Activated naive CD4-positive, alpha-beta T cell treated with anti-CD3 and anti-CD28 coated beads, Interleukin-2, amount 10 ng/mL, durations not matched to agents 7 days and 5 days (primary cell): ENCODE measurements around the gene UBA52.

Experiments
- CTCF ChIA-PET: fragments of 350-600 bp; sonication (Branson Sonifier 250); formaldehyde crosslinking; loops from one replicate; lab custom pipeline; 2021; ENCODE audit warnings: antibody characterized with exemption; lab: Charles Lee
- DNase-seq: peaks from one replicate; pipeline ENCODE4 v3.0.0-alpha.2; 2020
- H3K27ac Mint-ChIP-seq: one replicate; pipeline ENCODE4 v1.8.0; 2021; ENCODE audit warnings: mild to moderate bottlenecking, moderate library complexity, mixed read lengths
- H3K27me3 Mint-ChIP-seq: one replicate; pipeline ENCODE4 v1.8.0; 2021; ENCODE audit warnings: mild to moderate bottlenecking, mixed read lengths
- H3K36me3 Mint-ChIP-seq: one replicate; pipeline ENCODE4 v1.8.0; 2021; ENCODE audit warnings: mixed read lengths
- H3K4me1 Mint-ChIP-seq: one replicate; pipeline ENCODE4 v1.8.0; 2021; ENCODE audit warnings: mixed read lengths
- H3K4me3 Mint-ChIP-seq: one replicate; pipeline ENCODE4 v1.8.0; 2021; ENCODE audit warnings: mild to moderate bottlenecking, moderate library complexity, mixed read lengths
- H3K9me3 Mint-ChIP-seq: one replicate; pipeline ENCODE4 v1.8.0; 2021; ENCODE audit warnings: mixed read lengths

UBA52 gene

DNA sequence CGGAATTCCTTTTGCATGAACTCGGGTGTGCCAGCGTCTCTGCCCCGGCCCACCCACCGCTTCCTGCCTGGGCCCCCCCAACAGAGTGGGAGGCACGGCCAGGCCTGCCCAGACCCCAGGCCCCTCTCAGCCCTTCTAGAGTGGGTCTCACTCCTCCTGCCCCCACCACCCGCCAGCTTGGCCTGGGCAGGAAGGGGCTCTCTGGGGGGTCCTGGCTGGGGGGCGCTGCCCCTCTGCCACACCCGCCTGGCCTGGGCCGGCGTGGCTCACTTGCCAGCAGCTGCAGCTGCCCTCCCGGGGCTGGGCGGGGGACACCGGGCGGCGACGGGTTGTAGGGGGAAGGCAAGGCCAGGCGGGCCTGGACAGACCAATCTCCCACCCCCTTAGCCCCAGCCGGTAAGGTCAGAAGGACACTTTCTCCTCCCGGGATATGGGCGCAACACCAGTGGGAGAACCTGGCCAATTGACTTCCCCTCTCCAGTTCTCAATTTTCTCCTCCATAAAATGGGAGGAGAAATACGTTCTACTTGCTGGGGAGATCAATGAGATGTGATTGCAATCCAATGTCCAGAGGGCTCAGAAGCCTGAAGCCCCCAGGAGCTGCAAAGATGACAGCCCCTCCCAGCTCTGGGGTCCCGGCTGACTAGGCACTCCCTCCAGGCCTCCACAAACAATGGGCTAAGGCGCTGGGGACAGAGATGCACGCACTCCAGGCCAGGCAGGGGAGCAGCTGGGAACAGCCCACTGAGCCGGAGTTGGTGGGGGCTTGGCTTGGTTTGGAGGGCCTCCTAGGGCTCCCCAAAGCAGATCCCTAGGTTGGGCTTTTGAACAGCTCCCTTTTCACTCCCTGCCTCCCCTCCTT lies 32.5 kb downstream of the UBA52 start:
- CTCF ChIA-PET, result interaction anchor here (1.0 to 2.0 kb wide), 3 partner anchors 10 to 134 kb away, joined by 3 to 5 read pairs (median 3); no protein-coding TSS in a partner anchor
- no peak for DNase-seq
- no peaks in the 10 kb centered on the region for H3K9me3 Mint-ChIP-seq
- no peak overlapping the region for H3K4me3 Mint-ChIP-seq
- H3K4me1 Mint-ChIP-seq, result peaks cover 4% of the 10 kb centered on the region
- H3K27me3 Mint-ChIP-seq, result peaks cover 83% of the 10 kb centered on the region
- H3K36me3 Mint-ChIP-seq, result no peaks in the 10 kb centered on the region
- no peak overlapping the region for H3K27ac Mint-ChIP-seq

DNA sequence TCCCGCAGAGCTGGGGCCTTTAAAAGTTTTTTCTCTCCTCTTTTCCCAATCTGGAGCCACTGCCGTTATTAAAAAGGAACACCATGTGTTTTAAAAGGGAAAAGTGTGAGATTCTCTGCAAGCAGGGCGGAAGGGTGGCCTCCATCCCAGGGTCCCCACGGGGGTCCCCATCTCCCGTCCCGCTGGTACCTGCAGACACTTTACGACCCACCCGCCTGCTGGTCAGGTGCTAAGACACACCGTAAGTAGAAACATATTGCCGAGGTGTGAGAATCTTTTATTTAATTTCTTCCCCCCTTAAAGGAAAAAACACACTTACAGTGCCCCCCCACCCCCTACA lies 33.1 kb downstream of the UBA52 start:
- CTCF ChIA-PET, result interaction anchor here (1.0 kb wide), 1 partner anchor 11 kb away, joined by 3 read pairs; no protein-coding TSS in a partner anchor
- H3K4me1 Mint-ChIP-seq, result peaks cover 4% of the 10 kb centered on the region
- H3K27ac Mint-ChIP-seq, result no peak overlapping the region
- no peaks in the 10 kb centered on the region for H3K36me3 Mint-ChIP-seq
- no peak for DNase-seq
- peaks cover 83% of the 10 kb centered on the region for H3K27me3 Mint-ChIP-seq
- no peak overlapping the region for H3K4me3 Mint-ChIP-seq
- no peaks in the 10 kb centered on the region for H3K9me3 Mint-ChIP-seq

DNA sequence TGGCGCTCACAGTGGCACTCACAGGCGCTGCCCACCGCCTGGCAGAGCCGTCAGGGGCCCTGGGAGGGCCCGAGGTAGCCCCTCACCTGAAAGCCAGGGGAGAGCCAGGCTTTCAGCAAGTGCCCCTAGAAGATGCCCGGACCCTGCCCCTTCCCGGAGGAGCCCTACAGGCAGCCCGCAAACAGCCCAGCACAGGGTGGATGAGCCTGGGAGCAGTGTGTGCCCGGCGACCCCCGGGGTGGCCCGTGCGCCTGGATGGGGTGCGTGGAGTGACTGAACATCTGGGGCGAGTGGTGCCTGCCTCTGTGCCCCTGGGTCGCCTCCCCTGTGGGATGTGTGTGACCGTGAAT lies 33.5 kb downstream of the UBA52 start:
- Mint-ChIP-seq H3K36me3 (no peaks in the 10 kb centered on the region), H3K4me3 (no peak overlapping the region), H3K27me3 (peaks cover 83% of the 10 kb centered on the region), H3K4me1 (peaks cover 4% of the 10 kb centered on the region), H3K9me3 (no peaks in the 10 kb centered on the region), H3K27ac (no peak overlapping the region)
- CTCF ChIA-PET, result interaction anchor here (1.0 kb wide), 1 partner anchor 11 kb away, joined by 3 read pairs; no protein-coding TSS in a partner anchor
- DNase-seq, result no peak

DNA sequence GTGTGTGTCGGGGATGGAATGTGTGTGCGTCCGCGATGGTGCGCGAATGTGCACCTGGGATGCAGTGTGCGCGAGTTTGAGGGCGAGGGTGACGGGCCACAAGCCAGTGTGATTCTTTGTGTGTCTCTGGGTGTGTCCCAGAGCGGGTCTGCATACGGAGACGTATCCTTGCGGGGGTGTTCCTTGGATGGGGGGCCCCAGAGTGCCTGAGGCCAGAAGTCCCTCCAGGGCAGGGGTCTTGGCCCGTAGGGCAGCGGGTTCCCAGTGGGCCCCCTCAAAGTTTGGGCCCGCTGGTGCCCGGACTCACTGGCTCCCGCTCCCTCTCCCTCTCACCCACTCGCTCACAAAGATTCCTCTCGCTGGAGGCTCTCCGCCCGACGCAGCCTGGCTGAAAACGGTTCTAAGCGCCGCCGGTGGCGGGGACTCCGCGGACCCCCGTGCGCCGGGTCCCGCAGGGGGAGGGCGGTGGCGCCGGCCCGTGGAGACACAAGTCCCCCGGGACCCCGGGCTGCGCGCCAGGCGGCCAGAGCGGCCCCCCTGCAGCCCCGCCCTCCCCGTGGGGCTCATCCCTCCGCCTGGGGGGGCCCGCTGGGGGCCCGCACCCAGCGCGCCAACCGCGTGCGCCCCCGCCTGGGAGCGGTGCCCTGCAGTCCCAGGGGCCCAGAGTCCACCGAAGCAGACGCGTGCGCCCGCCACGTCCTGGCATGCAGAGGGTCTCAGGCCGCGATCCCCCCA lies 34.1 kb downstream of the UBA52 start:
- CTCF ChIA-PET, result interaction anchor here (1.0 kb wide), 1 partner anchor 12 kb away, joined by 3 read pairs; no protein-coding TSS in a partner anchor
- no peak overlapping the region for H3K27ac Mint-ChIP-seq

DNA sequence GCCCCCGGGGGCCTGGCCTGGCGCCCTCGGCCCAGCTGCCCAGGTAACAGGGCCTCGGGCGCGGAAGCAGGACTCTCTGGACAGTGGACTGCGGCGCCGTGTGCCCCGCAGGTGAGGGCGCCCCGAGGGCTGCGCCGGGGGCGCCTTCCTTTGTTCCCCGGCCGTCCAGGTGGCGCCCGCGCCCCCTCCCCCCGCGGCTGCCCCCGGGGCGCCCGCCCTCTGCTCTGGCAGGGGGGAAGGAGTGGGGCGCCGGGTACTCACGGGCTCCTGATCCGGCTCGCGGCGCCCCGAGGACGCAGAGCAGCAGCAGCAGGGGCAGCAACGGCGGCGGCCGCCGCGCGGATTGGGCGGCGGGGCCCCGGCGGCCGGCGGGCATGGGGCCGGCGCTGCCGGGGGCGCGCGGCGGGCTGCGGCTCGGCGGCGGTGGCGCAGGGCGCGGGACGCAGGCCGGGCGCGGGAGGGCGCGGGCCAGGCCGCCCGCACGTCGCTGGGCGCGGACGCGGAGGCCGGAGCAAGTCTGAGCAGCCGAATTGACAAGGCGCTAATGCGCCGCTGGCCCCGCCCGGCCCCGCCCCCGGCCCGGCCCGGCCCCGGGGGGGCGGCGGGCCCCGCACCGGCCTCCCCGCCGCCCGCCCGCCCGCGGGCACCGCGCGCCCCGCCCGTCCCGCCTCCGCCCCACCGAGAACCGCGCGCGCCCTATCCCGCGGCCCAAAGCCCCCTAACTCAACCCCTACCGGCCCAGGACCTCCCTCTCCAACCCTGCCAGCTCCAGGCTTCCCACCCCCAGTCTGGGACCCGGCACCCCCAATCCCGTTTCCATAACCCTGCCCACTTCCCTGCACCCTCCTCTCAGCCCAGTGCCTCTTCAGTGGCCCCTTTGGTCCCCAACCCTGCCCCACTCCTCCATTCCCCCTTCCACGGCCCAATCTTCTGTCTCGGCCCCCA lies 34.9 kb downstream of the UBA52 start, which contains the start of gene CRLF1:
CRLF1 (minus strand) TSS at position 519 of the 945 bp plus-strand sequence; CDS start at position 376, 143 bp downstream.
- no peaks in the 10 kb centered on the region for H3K9me3 Mint-ChIP-seq
- no peak within 1 kb of the TSS for H3K4me3 Mint-ChIP-seq
- peaks cover 8% of the 10 kb centered on the region for H3K4me1 Mint-ChIP-seq
- peaks cover 92% of the 10 kb centered on the region for H3K27me3 Mint-ChIP-seq
- CTCF ChIA-PET, result no interaction called here
- H3K36me3 Mint-ChIP-seq, result peaks cover 2% of the 10 kb centered on the region
- DNase-seq, result no peak
- no peak within 1 kb of the TSS for H3K27ac Mint-ChIP-seq

More for the DNA sequence above, 34.1 kb downstream of the UBA52 start:
- DNase-seq, result no peak
- Mint-ChIP-seq H3K4me1 (peaks cover 4% of the 10 kb centered on the region), H3K36me3 (no peaks in the 10 kb centered on the region), H3K9me3 (no peaks in the 10 kb centered on the region), H3K4me3 (no peak overlapping the region), H3K27me3 (peaks cover 88% of the 10 kb centered on the region)

DNA sequence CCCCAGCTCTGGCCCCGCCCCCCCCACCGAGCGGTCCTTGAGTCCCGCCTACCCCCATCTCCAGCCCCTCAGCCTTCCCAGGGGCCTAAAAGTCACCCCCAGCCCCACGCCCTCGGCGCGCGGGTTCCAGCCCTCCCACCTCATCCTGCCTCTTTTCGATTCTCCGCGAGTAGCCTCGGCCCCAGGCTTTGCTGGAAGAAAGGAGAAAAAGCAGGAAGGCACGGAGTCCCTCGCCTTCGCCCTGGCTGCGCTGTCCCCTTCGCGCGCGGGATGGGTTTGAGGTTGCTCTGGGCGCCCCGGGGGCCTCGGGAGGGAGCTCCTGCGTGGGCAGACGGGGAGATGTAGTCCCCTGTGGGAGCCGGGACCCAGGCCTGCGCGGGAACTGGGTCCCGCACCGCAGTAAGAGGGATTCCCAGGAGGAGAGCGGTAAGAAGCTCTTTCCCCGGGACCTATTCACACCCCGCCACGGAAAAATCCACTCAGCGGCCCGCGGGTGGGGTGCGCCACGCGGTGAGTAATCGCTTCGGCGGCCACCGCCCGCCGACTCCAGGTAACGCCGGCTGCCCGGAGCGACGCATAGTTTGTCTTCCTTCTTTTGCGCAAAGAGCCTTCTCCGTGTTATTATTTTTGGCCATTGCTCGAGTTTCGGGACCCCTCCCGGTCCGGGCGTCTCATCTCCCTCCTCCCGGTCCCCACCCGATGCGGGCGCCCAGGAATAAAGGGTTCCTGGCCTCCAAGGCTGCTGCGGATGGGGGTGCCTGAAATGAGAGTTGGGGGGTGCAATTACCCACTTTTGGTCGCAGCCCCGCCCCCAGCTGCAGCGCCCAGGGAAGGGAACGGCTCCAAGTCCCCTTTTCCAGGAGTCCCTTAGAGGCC lies 35.8 kb downstream of the UBA52 start:
- H3K36me3 Mint-ChIP-seq, result peaks cover 2% of the 10 kb centered on the region
- peaks cover 15% of the 10 kb centered on the region for H3K4me1 Mint-ChIP-seq
- CTCF ChIA-PET, result no interaction called here
- H3K9me3 Mint-ChIP-seq, result no peaks in the 10 kb centered on the region
- no peak overlapping the region for H3K4me3 Mint-ChIP-seq
- DNase-seq, result no peak
- no peak overlapping the region for H3K27ac Mint-ChIP-seq
- H3K27me3 Mint-ChIP-seq, result peaks cover 92% of the 10 kb centered on the region

DNA sequence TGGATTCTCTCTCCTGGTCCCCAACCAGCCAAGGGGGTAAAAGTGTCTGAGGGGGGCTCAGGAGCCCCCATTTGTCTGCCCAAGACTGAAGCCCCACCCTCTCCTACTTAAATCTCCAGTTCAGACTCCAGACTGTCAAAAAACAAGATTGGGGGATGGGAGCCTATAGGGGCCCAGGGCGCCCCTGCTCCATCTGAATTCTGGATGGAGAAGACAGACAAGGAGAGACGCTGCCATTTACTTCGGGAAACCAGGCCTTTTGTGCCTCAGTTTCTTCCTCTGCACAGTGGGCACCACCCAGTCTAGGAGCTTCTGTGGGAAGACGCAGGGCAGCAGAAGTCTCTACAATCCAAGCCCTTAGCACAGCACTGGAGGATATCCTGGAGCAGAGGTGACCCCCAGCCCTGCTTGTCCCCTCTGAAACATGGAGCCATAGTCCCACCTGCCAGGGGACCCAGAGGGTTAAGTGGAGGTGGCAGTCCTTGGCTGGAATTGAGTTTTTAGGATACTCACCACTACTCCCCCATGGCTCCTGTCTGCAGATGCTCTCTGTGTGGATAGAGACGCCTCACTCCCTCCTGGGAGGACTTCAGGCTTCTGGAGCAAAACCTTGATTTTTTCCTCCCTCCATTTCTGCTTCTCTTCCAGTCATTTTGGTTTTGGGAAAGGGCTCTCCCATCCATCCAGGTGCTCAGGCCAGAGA lies 36.6 kb downstream of the UBA52 start:
- H3K4me1 Mint-ChIP-seq, result peaks cover 15% of the 10 kb centered on the region
- H3K4me3 Mint-ChIP-seq, result no peak overlapping the region
- DNase-seq, result no peak
- H3K27ac Mint-ChIP-seq, result no peak overlapping the region
- H3K27me3 Mint-ChIP-seq, result peaks cover 93% of the 10 kb centered on the region
- peaks cover 2% of the 10 kb centered on the region for H3K36me3 Mint-ChIP-seq
- CTCF ChIA-PET, result no interaction called here
- no peaks in the 10 kb centered on the region for H3K9me3 Mint-ChIP-seq

DNA sequence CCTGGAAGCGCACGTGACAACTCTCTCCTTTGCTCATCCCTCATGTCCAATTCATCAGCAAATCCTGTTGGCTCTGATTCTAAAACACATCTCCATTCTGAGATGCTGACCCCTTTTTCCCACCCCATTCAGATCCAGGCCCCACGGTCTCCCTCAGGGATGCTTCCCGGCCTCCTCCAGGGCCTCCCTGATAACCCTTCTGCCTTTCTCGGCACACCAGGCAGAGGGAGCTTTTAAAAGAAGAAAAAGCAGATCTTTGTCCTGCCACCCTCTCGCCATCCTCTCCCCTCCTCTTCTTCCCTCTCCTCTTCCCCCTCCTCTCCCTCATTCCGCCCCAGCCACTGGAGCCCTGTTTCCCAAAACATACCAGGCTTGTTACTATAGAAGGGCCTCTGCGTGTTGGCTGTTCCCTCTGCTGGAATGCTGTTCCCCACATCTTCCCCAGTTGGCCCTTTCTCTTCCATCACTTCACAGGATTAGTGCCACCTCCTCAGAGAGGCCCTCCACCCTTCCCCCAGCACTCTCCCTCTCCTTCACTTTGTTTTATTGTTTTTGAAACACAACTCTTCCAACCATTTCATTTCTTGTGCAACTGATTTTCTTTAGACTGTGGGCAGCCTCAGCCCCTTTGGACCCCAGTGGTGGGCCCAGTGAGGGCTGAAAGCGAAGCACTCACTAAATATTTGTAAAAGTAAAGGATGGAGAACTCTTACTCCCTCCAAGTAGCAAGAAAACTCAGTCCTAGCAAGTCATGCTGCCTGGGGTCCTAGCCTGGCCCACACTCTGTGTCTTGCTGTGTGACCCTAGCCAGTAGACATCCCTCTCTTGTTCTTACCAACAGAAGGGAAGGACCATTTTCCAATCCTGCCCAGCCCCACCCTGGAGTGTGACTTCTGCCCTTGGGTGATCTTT lies 37.4 kb downstream of the UBA52 start:
- peaks cover 93% of the 10 kb centered on the region for H3K27me3 Mint-ChIP-seq

DNA sequence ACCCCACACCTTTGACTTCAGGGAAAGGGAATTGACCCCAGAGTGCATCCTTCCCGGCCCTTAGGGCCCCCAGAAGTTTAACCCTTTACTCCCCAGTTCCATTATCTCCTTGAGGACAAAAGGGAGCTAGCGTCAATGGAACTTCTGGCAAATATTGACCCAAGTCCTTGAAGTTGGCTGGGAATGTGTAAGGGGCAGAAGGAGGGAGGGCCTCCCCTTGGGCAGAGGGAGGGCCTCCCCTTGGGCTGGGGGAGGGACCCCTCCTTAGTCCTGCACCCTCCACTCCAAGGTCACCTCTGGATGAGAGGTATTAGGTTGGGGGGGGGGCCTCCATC lies 38.0 kb downstream of the UBA52 start:
- no peak overlapping the region for H3K27ac Mint-ChIP-seq
- CTCF ChIA-PET, result no interaction called here

More for the DNA sequence above, 37.4 kb downstream of the UBA52 start:
- Mint-ChIP-seq H3K4me3 (no peak overlapping the region), H3K4me1 (peaks cover 18% of the 10 kb centered on the region), H3K36me3 (peaks cover 2% of the 10 kb centered on the region), H3K9me3 (no peaks in the 10 kb centered on the region), H3K27ac (no peak overlapping the region)
- DNase-seq, result no peak
- CTCF ChIA-PET, result no interaction called here

DNA sequence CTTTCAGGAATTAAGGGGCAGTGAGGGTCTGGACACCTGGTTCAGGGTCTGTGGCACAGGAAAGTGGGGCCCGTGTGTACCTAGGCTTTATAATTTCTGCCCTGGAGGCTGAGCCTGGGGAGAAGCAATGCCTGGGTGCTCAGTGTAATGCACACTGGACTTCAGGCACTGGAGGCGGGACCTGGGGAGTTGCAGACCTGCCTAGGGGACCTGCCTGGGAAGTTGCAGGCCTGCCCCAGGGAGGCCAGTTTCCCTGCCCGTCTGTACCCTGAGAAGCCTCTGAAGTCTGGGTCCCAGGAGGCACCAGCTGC lies 38.5 kb downstream of the UBA52 start:
- no peak overlapping the region for H3K4me3 Mint-ChIP-seq
- no peak for DNase-seq
- H3K4me1 Mint-ChIP-seq, result peaks cover 18% of the 10 kb centered on the region
- H3K36me3 Mint-ChIP-seq, result peaks cover 2% of the 10 kb centered on the region
- CTCF ChIA-PET, result no interaction called here
- H3K27me3 Mint-ChIP-seq, result peaks cover 93% of the 10 kb centered on the region
- no peaks in the 10 kb centered on the region for H3K9me3 Mint-ChIP-seq
- no peak overlapping the region for H3K27ac Mint-ChIP-seq

More for the DNA sequence above, 38.0 kb downstream of the UBA52 start:
- Mint-ChIP-seq H3K36me3 (peaks cover 2% of the 10 kb centered on the region), H3K9me3 (no peaks in the 10 kb centered on the region), H3K4me1 (peaks cover 18% of the 10 kb centered on the region), H3K4me3 (no peak overlapping the region), H3K27me3 (peaks cover 93% of the 10 kb centered on the region)
- DNase-seq, result no peak

DNA sequence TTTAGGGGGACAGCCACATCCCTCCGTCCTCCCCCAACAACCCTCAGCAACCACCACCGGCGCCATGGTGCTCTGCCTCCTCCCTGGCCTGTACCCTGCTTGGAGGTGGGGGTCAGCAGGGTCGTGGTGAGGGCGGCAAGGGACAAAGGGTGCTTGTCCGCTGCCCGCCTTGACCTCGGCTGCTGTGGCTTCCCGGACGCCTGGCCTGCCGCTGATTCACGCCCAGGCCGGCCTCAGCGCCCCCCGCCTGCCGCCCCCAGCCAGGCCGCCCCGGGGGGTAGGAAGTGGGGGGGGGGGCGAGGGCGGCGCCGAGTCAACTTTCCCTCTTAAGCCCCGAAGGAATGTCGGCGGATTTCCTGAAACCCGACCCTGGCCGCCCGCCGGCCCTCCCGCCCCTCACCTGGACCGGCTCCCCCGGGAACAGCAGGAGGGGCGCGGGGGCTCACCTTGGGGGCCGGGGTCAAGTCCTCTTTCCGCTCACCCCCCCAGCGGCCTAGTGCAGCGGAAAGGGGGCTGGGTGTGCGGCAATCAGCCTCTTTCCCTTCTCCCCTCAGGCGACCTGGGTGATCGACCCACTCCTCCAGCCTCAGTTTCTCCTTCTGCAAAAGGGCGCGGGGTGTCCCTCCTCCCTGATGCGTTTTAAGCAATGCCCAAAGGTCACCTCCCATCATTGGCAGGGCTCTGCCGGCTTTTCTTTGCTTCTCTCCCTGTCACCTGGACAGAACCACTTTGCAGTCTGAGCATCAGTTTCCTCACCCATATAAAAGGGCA lies 39.1 kb downstream of the UBA52 start:
- Mint-ChIP-seq H3K4me1 (peaks cover 15% of the 10 kb centered on the region), H3K27me3 (peaks cover 92% of the 10 kb centered on the region), H3K9me3 (no peaks in the 10 kb centered on the region), H3K4me3 (no peak overlapping the region), H3K27ac (no peak overlapping the region), H3K36me3 (peaks cover 2% of the 10 kb centered on the region)
- CTCF ChIA-PET, result no interaction called here
- DNase-seq, result no peak
